Effector memory CD4-positive, alpha-beta T cell (primary cell): ENCODE measurements around the gene SNAPIN.
"Not testable (repeated sequence)": the region's sequence is repeated elsewhere in the genome, so short reads cannot be mapped to it uniquely, and the experiment has no call there.

ENCODE experiments used
- DNase-seq, 3 donors: peaks; one replicate each; pipeline ENCODE4 v3.0.0-alpha.2; 2020
- H3K27ac ChIP-seq: 2 replicates; pipeline ENCODE4 v1.7.0; 2013; ENCODE audit warnings: mild to moderate bottlenecking, low read length, moderate library complexity; ENCODE audit not compliant: insufficient read depth, poor library complexity, severe bottlenecking
- H3K27me3 ChIP-seq: replicated peaks from 2 replicates; pipeline ENCODE4 v1.7.0; 2013; ENCODE audit warnings: mild to moderate bottlenecking, low read length; ENCODE audit not compliant: insufficient read depth, control insufficient read depth, poor library complexity, severe bottlenecking
- H3K36me3 ChIP-seq: 2 replicates; pipeline ENCODE4 v1.7.0; 2013; ENCODE audit warnings: mild to moderate bottlenecking, low read length, moderate library complexity; ENCODE audit not compliant: control insufficient read depth, insufficient read depth
- H3K4me1 ChIP-seq: 2 replicates; pipeline ENCODE4 v1.7.0; 2013; ENCODE audit warnings: low read length, mild to moderate bottlenecking; ENCODE audit not compliant: control insufficient read depth, insufficient read depth, poor library complexity, severe bottlenecking
- H3K4me3 ChIP-seq: 2 replicates; pipeline ENCODE4 v1.7.0; 2013; ENCODE audit warnings: low read length, low read depth, mild to moderate bottlenecking; ENCODE audit not compliant: insufficient read depth, poor library complexity, severe bottlenecking
- H3K9me3 ChIP-seq: 2 replicates; pipeline ENCODE4 v1.7.0; 2013; ENCODE audit warnings: mild to moderate bottlenecking, low read length, moderate library complexity; ENCODE audit not compliant: control insufficient read depth

SNAPIN gene

GRCh38 chr1:153661111-153661708 is 2.7 kb downstream of the SNAPIN start:
- peaks cover 52% of the 10 kb centered on the region for H3K36me3 ChIP-seq
- DNase-seq, result no peak
- H3K27ac ChIP-seq, result no peak overlapping the region
- H3K4me1 ChIP-seq, result peaks cover 11% of the 10 kb centered on the region
- no peaks in the 10 kb centered on the region for H3K9me3 ChIP-seq
- H3K4me3 ChIP-seq, result no peak overlapping the region
- no peaks in the 10 kb centered on the region for H3K27me3 ChIP-seq

GRCh38 chr1:153662269-153662668 is 3.8 kb downstream of the SNAPIN start:
- no peak overlapping the region for H3K27ac ChIP-seq

GRCh38 chr1:153663211-153663610 is 4.7 kb downstream of the SNAPIN start:
- Histone ChIP-seq H3K4me1 (peaks cover 11% of the 10 kb centered on the region), H3K27ac (no peak overlapping the region), H3K27me3 (no peaks in the 10 kb centered on the region), H3K9me3 (no peaks in the 10 kb centered on the region), H3K36me3 (peaks cover 72% of the 10 kb centered on the region), H3K4me3 (no peak overlapping the region)
- DNase-seq, result no peak

More at GRCh38 chr1:153662269-153662668, 3.8 kb downstream of the SNAPIN start:
- no peaks in the 10 kb centered on the region for H3K9me3 ChIP-seq
- peaks cover 63% of the 10 kb centered on the region for H3K36me3 ChIP-seq
- H3K4me3 ChIP-seq, result no peak overlapping the region
- no peaks in the 10 kb centered on the region for H3K27me3 ChIP-seq
- peaks cover 11% of the 10 kb centered on the region for H3K4me1 ChIP-seq
- DNase-seq, result no peak

GRCh38 chr1:153667439-153667838 is 8.9 kb downstream of the SNAPIN start:
- Histone ChIP-seq H3K4me1 (peaks cover 12% of the 10 kb centered on the region), H3K9me3 (no peaks in the 10 kb centered on the region), H3K36me3 (peaks cover 70% of the 10 kb centered on the region), H3K27me3 (no peaks in the 10 kb centered on the region), H3K4me3 (no peak overlapping the region), H3K27ac (no peak overlapping the region)
- no peak for DNase-seq

- H3K36me3 ChIP-seq, result peaks cover 58% of the 10 kb centered on the region
- H3K4me1 ChIP-seq, result peaks cover 12% of the 10 kb centered on the region
- not testable (repeated sequence) for DNase-seq, H3K27ac ChIP-seq, H3K4me3 ChIP-seq, H3K9me3 ChIP-seq, H3K27me3 ChIP-seq
These were observed 10.2 kb downstream of the SNAPIN start for GRCh38 chr1:153668672-153669071.

GRCh38 chr1:153669606-153670005 is 11.1 kb downstream of the SNAPIN start:
- DNase-seq, result no peak
- Histone ChIP-seq H3K4me3 (peak overlapping the region; percentile 66), H3K36me3 (peaks cover 49% of the 10 kb centered on the region), H3K4me1 (peaks cover 12% of the 10 kb centered on the region), H3K27ac (peak overlapping the region; percentile 90), H3K27me3 (no peaks in the 10 kb centered on the region), H3K9me3 (no peaks in the 10 kb centered on the region)

- no peaks in the 10 kb centered on the region for H3K27me3 ChIP-seq
- DNase-seq, result peak in 1 of 3 donors; percentile 3
- peaks cover 12% of the 10 kb centered on the region for H3K4me1 ChIP-seq
- H3K4me3 ChIP-seq, result peak overlapping the region; percentile 66
- H3K9me3 ChIP-seq, result no peaks in the 10 kb centered on the region
- peak overlapping the region; percentile 90 for H3K27ac ChIP-seq
- peaks cover 42% of the 10 kb centered on the region for H3K36me3 ChIP-seq
These were observed 11.9 kb downstream of the SNAPIN start for GRCh38 chr1:153670257-153670858.

GRCh38 chr1:153670859-153671627 is 12.5 kb downstream of the SNAPIN start, which contains the start of gene ILF2:
ILF2 (minus strand) TSS chr1:153670993; CDS start chr1:153670922, 71 bp downstream.
- peak within 1 kb of the TSS; percentile 90 for H3K27ac ChIP-seq

GRCh38 chr1:153671628-153672353 is 13.3 kb downstream of the SNAPIN start:
- peak overlapping the region; percentile 69 for H3K27ac ChIP-seq
- peak; percentile 6 to 33 (median 20) for DNase-seq

More at GRCh38 chr1:153670859-153671627, 12.5 kb downstream of the SNAPIN start, which contains the start of gene ILF2:
- no peaks in the 10 kb centered on the region for H3K9me3 ChIP-seq
- H3K36me3 ChIP-seq, result peaks cover 35% of the 10 kb centered on the region
- peak; percentile 96 to 97 (median 97) for DNase-seq
- no peaks in the 10 kb centered on the region for H3K27me3 ChIP-seq
- peak within 1 kb of the TSS; percentile 66 for H3K4me3 ChIP-seq
- H3K4me1 ChIP-seq, result peaks cover 12% of the 10 kb centered on the region

More at GRCh38 chr1:153671628-153672353, 13.3 kb downstream of the SNAPIN start:
- peak overlapping the region; percentile 44 for H3K4me3 ChIP-seq
- H3K36me3 ChIP-seq, result peaks cover 27% of the 10 kb centered on the region
- H3K27me3 ChIP-seq, H3K9me3 ChIP-seq: not testable (repeated sequence)
- H3K4me1 ChIP-seq, result peaks cover 12% of the 10 kb centered on the region
